ELR (cell line): ENCODE results near the gene ANKRD63.

ENCODE experiments used
- DNase-seq: peaks from one replicate; pipeline ENCODE4 v3.0.0-alpha.2; 2015; ENCODE audit warnings: low read depth

The ANKRD63 gene

DNA sequence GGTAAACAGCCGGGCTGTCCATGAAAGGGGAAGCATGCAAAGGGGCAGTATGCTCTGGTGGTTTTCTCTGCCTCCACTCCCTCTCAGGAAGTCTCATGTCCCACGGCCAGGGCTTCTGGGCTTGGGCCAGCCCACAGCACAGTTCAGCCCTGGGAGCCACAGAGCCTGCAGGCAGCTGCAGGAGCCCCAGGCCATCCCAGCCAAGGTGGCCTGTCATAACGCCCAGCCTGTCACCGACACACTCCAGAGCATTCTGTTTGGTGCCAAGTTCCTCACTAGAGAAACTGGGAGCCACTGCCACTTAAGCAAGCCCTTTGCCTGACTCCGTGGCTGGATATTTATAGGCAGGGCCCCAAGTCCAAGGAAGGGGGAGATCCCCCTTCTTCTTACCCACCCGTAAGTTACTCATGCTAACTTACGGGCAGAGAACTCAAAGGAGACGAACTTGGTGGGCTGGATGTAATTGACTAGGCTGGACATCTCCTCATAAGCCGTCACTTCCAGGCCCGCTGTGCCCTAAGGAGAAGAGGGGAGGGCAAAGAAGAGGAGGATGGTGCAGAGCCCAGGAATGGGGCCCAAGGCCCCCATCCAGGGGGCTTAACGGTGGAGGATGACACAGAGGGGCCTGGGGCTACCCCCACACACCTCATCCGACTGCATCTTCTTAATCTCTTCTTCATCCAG is 13.2 kb upstream of the ANKRD63 start:
- DNase-seq, result no peak

DNA sequence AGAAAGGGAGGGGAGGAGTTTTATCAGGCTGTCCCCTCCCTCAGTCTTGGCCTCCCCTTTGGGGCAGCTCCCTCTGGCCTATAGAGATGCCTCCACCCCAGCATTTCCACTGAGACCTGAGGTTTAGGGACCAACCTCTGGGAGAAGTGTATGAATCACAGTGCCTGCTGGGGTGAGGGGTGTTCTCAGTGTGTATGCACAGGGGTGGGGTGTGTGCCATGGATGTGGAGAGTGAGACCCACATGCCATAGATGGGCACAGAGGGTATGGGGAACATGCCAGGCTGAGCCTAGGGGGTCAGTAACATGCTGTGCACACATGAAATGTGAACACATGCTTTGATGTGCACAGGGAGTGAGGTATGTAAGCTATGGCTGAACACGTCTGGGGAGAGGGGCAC is 12.4 kb upstream of the ANKRD63 start:
- DNase-seq, result no peak

DNA sequence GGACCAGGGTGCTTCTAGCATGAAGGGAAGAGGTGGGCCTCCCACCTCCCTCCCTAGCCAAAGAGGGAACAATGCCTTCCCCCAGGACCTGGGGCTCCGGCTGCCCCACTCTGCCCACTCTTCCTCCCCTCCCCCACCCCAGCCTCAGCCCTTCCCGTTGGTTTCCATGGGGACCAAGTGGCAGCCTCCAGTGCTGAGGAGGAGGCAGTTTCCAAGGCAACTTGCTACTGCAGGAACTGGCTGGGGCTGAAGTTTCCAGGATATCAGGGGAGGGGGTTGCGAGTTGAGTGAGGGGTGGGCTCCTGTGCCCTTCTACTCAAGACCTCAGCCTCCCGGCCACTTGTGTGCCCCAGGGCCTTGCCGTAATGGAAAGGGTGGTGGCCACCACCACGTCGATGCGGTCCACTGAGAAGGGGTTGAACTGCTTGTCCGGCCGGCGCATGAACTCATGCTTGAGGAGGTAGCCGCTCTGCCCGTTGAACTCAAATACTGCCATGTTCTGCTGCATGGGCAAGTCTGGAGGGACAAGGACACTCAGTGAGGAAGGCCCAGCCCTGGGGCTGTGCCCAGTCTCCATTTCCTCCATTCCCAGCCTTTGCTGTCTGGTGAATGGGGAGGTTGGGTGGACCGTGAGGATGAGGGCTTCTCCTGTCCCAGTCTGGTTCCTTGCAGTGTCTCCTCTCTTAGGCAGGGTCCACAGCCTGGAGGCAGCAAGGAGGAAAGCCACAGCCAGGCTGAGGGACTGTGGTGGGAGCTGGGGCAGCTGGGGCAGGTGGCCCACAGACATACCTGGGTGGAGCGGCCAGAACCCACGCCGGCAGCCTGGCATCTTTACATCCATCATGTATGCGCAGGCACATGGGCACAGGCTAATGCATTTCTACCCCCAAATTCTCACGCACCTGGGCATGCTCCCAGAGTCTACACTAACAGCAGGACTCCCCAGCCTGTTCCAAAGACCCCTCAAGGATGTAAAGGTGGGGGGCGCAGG is 11.3 kb upstream of the ANKRD63 start:
- DNase-seq, result no peak

DNA sequence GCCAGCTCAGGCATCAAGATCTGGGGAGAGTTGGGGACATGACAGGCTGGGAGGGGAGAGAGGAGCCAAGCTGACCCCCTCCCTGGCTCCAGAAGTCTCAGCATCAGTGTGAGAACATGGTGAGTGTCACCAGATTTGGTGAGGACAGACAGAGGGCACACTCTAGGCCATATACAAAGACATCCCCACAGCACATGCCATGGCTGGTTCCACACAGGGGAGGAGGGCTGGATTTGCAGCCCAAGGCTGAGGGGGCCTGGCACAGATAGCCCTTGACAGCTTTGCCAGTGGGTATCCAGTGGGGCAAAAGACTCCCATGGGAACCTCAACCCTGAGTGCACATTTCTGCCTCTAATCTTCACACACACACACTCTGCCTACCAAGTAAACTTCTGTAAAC is 10.1 kb upstream of the ANKRD63 start:
- DNase-seq, result no peak

DNA sequence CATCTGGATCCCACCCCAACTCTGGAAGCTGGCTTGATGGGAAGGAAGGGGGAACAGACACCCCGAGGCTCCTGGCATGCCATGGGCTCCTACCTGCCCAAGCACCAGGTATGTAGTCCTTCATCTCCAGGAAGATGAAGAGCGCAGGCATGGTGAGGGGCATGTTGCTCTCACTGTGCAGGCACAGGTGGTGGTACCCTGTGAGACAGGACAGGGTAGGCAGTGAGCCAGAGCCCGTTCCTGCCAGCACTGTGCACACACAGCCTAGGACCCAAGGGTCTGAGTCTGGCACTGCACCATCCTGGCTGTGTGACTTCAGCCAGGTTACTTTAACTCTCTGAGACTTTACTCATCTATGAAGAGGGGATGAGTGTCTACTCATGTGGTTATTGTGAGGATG is 9.4 kb upstream of the ANKRD63 start:
- DNase-seq, result no peak

DNA sequence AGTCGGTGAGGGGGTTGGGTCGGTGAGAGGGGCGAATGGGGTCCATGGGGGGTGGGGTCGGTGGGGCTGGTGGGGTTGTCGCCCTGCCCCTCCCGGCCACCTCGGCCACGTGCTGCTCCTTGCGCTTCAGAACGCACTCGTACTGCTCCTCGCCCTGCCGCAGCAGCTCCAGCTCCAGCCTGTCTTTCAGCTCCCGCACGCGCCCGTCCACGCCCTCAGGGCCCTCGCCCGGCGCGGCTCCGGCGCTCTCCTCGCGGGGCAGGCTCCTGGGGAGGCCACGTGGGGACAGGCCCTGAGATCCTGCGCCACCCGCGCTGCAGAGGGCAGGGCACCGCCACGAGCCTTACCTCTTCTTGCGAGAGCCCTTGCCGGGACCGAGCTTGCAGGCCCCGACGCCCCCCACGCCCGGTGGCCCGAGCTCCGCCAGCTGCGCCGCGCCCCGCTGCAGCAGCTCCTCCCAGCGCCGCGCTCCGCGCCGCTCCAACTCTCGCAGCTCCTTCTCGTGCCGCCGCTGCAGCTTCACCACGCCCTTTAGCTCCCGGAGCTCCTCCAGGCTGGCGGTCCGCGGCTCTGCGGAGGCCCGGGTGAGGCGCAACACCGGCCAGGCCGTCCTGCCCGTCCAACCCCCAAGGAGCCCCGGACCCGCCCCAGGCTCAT is 8.2 kb upstream of the ANKRD63 start:
- peak; percentile 70 for DNase-seq

DNA sequence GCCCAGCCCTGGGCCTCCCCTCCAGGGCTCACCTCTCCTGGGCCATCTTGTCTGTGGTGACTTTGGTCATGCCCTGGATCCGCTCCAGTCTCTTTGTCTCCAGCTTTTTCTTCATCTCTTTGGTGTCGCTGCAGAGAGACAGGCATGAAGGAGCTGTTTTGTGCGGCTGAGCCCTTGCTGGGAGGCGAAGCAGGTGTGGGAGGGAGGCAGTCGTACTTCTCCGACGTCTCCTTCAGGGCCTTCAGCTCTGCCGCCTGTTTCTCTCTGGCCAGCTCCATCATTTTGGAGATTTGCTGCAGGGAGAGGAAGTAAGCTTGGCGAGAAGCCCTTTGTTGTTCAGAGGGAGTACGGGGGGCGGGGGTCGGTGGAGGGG is 7.7 kb upstream of the ANKRD63 start:
- DNase-seq, result no peak

DNA sequence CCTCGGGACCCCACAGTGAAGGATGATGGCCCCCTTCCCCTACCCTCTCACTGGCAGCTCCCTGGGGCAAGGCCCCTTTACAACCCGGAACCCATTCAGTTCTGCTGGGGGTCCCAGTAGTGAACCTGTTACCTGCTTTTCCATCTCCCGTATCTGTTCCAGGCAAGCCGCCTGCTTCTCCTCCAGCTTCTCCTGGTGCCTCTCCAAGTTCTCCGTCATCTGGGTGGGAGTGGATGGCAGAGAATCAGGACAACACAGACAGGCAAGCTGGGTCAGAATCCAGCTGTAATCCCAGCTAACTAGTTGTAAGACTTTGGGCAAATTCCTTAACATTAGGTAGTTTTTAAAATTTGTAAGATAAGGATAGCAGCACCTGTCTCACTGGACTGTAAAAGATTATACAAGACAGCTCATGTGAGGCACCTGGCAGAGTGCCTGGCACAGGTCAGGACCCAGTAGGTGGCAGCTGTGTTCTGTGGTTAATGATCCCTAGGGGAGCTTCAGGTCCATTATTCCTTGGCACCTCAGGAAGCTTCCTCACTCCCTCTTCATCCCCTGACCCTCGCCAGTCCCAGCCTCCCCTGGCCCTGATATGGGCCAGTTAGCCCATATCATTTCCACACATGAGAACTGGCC is 6.4 kb upstream of the ANKRD63 start:
- DNase-seq, result no peak

DNA sequence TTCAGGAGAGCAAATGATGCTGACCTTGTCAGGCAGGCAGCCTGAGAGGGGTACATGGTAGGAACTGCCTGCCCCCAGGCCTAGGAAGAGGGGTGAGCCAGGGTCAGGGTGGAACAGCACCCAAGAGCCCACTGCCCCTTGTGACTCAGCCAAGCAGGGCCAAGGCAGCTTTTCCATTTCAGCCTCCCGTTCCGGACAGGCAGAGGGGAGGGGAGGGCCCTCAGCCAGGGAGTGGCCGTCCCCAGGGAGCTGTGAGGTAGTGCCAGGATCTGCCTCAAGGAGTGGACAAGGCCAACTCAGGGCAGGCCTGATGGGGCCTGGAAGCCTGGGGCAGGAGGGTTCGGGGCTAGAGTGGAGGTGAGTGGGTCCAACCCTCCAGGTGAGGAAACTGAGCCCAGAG is 5.1 kb upstream of the ANKRD63 start:
- no peak for DNase-seq

DNA sequence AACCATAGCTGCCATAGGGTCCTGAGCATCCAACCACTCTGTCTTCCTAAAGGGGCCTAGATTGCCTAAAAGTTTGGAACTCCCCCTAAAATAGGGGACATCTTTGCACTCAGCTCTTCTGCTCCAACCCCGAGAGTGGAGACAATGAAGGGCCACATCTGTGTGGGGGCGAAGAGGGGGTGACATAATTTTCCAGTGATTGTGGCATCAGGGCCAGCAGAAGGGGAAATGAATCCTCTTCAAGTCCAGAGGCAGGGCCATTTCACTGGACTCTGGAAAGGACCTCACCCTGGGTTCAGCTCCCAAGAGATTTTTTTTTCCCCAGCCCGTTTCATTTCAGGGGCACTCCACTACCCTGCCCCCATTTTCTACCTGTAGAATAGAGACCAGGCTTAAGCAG is 4.6 kb upstream of the ANKRD63 start:
- DNase-seq, result no peak

DNA sequence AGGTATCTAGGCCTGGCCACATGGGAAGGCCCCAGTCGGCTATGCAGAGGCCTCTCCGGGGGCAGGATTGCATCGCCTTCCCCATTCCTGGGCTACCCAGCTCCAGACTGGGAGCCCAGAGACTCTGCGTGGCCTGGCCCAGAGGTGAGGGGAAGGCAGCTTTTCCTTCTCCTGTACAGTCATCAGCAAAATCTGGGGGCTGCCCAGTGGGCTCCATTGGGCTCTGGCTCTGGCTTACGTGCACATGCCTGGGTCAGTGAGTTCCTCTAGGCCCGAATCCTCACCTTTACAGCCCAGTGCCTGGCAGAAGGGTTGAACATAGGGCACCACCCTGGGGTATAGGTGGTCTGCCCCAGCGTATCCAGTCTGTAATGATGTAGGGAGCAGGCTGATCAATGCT is 3.9 kb upstream of the ANKRD63 start:
- DNase-seq, result no peak

DNA sequence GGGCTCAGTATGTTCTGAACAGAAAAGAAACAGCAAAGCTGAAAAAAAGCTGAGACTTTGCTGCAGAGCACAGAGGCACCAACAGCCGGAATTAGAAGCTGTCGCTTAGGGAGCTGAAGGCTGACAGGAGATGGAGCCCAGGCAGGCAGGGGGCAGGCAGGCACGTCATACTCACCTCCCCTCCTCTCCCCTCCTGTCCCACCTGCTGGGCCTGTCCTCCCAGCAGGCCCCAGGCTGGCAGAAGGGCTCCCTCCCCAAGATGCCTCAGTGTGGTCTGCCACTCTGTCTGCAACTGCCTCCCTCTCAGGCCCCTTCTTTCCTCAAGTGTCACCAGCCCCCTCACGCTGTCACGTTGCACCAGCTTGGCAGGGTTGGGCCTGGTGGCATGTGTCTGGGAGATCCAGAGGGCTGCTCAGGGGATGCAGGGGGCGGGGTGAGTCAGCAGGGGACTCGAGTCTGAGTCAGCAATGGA is 3.2 kb upstream of the ANKRD63 start:
- DNase-seq, result no peak

DNA sequence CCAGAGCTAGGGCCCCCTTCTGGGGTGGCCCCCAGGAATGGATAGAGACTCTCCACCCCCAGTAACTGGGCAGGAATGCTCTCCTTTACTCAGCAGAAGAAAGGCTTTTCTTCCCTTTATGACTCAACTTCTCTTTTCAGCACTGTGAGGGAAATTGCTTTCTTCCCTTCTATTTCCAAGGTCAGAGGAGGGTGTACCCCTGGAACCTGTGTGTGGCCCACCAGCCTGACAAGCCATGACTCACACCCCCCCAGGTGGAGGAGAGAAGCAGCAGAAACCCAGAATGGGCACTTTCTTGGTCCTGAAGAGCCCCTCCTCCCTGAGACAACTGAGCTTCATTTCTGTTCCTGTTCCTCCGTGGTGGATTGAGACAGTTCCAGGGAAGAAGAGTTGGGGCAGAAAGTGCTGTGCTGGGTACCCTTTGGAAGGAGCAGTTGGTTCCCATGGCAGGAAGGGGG is 2.7 kb upstream of the ANKRD63 start:
- DNase-seq, result peak; percentile 31

DNA sequence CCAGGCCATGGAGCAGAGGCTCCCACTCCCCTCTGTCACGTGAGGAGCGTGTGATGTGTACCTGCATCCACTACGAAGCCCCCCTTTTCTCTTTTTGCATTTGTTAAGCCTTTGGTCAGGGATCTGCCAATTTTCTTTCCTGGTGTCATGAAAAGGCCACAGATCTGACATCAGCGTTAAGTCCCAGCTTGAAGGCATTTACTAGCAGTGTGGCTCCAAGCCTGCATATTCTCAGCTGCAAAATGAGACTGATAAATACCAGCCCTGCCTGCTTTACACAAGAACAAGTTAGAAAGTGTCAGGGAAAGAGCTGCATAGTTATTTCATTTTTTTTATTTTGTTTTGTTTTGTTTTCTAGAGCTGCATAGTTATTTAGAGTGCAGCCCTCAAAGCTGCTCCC is 2.3 kb upstream of the ANKRD63 start:
- no peak for DNase-seq

DNA sequence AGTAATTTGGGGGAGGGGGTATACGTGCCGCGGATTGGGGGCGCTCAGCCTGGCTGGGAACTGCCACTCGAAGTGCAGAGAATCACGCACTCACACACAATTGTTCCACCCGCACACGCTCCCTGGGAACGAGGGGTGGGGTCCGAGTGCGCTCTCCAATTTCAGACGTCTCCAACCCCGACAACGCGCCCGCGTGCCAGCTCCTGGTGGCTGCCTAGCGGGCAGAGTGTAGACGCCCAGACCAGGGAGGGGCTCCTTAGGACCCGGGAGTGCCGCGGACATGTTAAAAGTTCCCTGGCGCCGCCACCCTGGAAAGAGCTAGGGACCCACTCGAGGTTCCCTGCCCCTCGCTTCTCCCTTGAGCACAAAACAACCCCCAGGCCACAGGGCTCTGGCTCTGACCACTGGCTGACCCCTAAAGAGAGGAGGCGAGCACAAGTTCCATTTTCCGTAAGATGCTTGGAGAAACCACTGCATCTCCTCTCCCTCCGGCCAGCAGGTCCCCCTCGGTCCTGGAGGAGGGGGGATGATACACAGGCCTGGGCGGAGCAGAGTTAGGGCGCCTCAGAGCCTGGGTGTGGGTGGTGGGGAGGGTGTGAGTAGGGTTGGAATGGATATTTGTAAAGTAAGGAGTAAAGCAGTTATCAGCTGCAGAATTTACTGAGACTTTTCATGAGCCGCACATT is 894 bp upstream of the ANKRD63 start:
- DNase-seq, result no peak

DNA sequence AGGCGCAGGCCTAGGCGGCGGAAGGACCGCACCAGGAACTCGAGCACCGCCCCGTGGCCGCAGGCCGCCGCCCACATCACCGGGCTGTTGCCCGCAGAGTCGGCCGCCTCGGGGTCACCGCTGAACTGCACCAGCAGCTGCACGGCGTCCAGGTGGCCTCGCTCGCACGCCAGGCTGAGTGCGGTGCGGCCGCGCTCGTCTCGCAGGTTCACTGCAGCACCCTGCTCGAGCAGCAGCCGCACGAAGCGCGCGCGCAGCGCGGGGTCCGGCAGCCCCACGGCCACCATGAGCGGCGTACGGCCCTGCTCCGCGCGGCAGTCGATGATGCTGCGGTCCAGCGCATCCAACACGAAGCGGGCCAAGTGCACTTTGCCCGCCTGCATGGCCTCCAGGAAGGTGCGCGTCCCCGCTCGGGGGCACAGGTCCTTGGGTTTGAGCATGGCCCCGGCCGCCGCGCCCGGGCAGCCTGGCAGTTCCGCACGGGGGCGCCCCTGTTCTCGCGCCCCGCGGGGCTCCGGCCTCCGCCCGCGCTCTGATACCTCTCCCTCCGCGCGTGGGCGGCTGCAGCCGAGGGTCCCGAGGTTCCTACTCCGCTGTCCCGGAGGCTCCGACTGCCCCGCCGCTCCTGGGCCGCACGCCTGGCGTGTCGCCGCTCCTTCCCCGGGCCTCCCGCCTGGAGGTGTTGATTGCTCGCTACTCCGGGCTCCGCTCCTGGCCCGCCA is 556 bp downstream of the ANKRD63 start:
- DNase-seq, result no peak

DNA sequence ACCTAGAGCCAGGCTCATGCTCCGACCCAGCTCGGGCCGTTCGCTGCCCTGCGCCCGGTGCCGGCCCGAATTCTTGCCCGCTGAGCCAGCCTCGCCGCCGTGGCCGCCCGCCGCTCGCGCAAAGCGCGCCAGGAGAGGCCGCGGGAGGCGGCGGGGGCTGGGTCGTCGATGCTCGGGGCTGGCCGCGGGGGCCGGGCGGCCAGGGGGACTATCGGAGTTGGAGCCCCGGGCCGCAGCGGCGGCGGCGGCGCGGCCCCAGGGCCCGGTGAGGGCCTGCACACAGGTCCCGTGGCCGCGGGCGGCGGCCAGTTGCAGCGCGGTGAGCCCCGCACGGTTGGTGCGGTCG is 1.1 kb downstream of the ANKRD63 start:
- no peak for DNase-seq

DNA sequence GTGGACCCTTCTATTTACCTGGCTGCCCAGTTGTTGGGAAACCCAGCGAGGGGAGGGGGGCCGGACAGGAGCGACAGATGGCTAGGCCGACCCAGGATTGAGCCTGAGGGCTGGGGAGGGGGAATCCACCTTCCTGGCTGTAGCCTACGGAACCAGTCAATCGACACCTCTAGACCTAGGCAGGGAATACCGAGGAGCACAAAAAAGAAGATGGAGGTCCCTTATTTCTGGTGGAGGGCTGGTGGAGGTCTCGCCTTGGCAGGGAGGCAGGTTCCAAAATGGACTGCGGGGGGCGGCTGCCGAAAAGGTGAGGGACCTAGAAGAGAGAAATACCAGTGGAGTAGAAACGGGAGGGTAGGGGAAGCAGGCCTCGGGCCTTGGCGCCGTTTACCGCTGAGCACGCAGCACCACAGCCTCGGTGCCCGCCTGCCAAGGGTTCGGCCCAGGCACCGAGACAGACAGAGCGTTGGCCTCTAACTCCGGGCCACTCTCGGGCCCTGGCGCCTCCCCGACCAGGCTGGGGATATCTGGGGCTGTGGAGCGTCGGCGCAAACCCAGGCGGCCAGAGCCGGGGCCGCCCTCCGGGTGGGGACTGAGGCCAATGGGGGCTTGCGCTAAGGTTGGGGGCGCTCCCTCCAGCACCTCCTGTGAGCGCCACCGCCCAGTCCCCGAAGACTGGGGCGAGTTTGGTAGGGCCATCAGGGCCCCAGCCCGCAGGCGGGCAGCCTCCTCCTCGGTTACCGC is 1.6 kb downstream of the ANKRD63 start:
- DNase-seq, result no peak

DNA sequence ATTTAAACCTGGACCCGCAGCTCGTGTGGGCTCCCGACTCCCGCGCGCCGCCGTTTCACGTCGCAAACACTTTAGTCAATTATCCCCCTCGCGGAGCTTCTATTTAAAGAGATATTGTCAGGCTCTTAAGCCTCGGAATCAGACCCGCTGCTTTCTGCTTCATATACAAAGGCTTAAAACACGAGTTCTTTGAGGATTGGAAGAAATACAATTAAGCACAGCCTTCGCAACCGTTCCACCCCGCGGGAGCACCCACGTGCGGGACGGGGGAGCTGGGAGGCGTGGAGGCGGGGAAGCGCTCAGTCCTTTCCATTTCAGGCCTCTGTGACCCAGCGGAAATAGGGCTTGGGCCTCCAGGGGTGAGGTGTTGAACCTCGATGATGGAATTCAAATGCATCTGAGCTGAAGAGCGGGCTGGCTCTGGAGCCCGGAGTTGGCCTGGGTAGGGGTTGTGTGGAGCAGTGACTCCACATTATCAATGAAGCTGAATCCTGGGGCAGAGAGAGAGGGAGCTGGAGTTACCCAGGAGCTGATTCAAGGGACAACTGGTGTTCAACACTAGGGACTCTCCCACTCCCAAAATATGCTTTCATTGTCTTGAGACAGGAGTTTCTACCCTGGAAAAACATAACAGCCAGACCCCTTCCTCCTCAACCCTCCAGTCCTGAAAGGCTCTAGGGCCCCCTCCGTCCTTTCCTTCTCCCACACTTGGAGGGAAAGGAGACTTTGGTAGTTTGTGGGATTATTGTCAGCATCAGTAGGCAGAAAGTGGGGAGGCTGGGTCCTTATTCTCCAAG is 2.4 kb downstream of the ANKRD63 start:
- DNase-seq, result no peak
